ENCODE data around the gene LDLRAD3.

LDLRAD3 gene

GRCh38 chr11:35933320-35933871 lies 10.5 kb upstream of the LDLRAD3 start:
- Histone ChIP-seq H3K9me3 (no peaks in the 10 kb centered on the region), H3K27me3 (ENCODE audit: low read depth) (peaks cover 7% of the 10 kb centered on the region), H3K36me3 (replicated peaks) (no peaks in the 10 kb centered on the region), H3K4me1 (no peaks in the 10 kb centered on the region), H3K4me3 (no peak overlapping the region)
- no peak for DNase-seq (ENCODE audit: low spot score in 2 of 2)
- in situ Hi-C loops (cut with MboI; ENCODE audit: low sequenced_read_pairs), result no loop called here

GRCh38 chr11:35934271-35934670 lies 9.6 kb upstream of the LDLRAD3 start:
- H3K4me1 ChIP-seq, result no peaks in the 10 kb centered on the region
- no peak for DNase-seq (ENCODE audit: low spot score in 2 of 2)
- no peak overlapping the region for H3K4me3 ChIP-seq
- no peaks in the 10 kb centered on the region for H3K36me3 ChIP-seq (replicated peaks)
- H3K9me3 ChIP-seq, result no peaks in the 10 kb centered on the region
- H3K27me3 ChIP-seq (ENCODE audit: low read depth), result peaks cover 7% of the 10 kb centered on the region
- in situ Hi-C loops (cut with MboI; ENCODE audit: low sequenced_read_pairs), result no loop called here

GRCh38 chr11:35934981-35935380 lies 8.9 kb upstream of the LDLRAD3 start:
- Histone ChIP-seq H3K27me3 (ENCODE audit: low read depth) (peaks cover 7% of the 10 kb centered on the region), H3K4me1 (no peaks in the 10 kb centered on the region), H3K4me3 (no peak overlapping the region), H3K36me3 (replicated peaks) (no peaks in the 10 kb centered on the region), H3K9me3 (no peaks in the 10 kb centered on the region)
- no peak for DNase-seq (ENCODE audit: low spot score in 2 of 2)
- in situ Hi-C loops (cut with MboI; ENCODE audit: low sequenced_read_pairs), result no loop called here

GRCh38 chr11:35935390-35935789 lies 8.5 kb upstream of the LDLRAD3 start:
- no peaks in the 10 kb centered on the region for H3K4me1 ChIP-seq
- in situ Hi-C loops (cut with MboI; ENCODE audit: low sequenced_read_pairs), result no loop called here

GRCh38 chr11:35937111-35937510 lies 6.8 kb upstream of the LDLRAD3 start:
- Histone ChIP-seq H3K9me3 (no peaks in the 10 kb centered on the region), H3K4me3 (no peak overlapping the region), H3K36me3 (replicated peaks) (no peaks in the 10 kb centered on the region), H3K27me3 (ENCODE audit: low read depth) (peaks cover 7% of the 10 kb centered on the region), H3K4me1 (no peaks in the 10 kb centered on the region)
- no peak for DNase-seq (ENCODE audit: low spot score in 2 of 2)
- in situ Hi-C loops (cut with MboI; ENCODE audit: low sequenced_read_pairs), result no loop called here

More at GRCh38 chr11:35935390-35935789, 8.5 kb upstream of the LDLRAD3 start:
- Histone ChIP-seq H3K27me3 (ENCODE audit: low read depth) (peaks cover 7% of the 10 kb centered on the region), H3K36me3 (replicated peaks) (no peaks in the 10 kb centered on the region), H3K4me3 (no peak overlapping the region), H3K9me3 (no peaks in the 10 kb centered on the region)
- DNase-seq (ENCODE audit: low spot score in 2 of 2), result no peak

GRCh38 chr11:35937700-35938099 lies 6.2 kb upstream of the LDLRAD3 start:
- no peak for DNase-seq (ENCODE audit: low spot score in 2 of 2)
- no peak overlapping the region for H3K4me3 ChIP-seq
- in situ Hi-C loops (cut with MboI; ENCODE audit: low sequenced_read_pairs), result no loop called here
- H3K9me3 ChIP-seq, result no peaks in the 10 kb centered on the region
- H3K4me1 ChIP-seq, result no peaks in the 10 kb centered on the region
- peaks cover 4% of the 10 kb centered on the region for H3K27me3 ChIP-seq (ENCODE audit: low read depth)
- no peaks in the 10 kb centered on the region for H3K36me3 ChIP-seq (replicated peaks)

GRCh38 chr11:35938231-35938630 lies 5.6 kb upstream of the LDLRAD3 start:
- Histone ChIP-seq H3K4me3 (no peak overlapping the region), H3K27me3 (ENCODE audit: low read depth) (peaks cover 4% of the 10 kb centered on the region), H3K36me3 (replicated peaks) (no peaks in the 10 kb centered on the region), H3K4me1 (no peaks in the 10 kb centered on the region), H3K9me3 (no peaks in the 10 kb centered on the region)
- in situ Hi-C loops (cut with MboI; ENCODE audit: low sequenced_read_pairs), result no loop called here
- DNase-seq (ENCODE audit: low spot score in 2 of 2), result no peak

GRCh38 chr11:35943309-35943708 lies 553 bp upstream of the LDLRAD3 start:
- DNase-seq (ENCODE audit: low spot score in 2 of 2), result no peak
- H3K4me1 ChIP-seq, result peaks cover 4% of the 10 kb centered on the region; the same call in 1 of the 2 replicates
- in situ Hi-C loops (cut with MboI; ENCODE audit: low sequenced_read_pairs), result no loop called here
- H3K9me3 ChIP-seq, result no peaks in the 10 kb centered on the region
- peak overlapping the region; percentile 29 for H3K4me3 ChIP-seq
- H3K36me3 ChIP-seq (replicated peaks), result no peaks in the 10 kb centered on the region
- H3K27me3 ChIP-seq (ENCODE audit: low read depth), result no peaks in the 10 kb centered on the region

- Histone ChIP-seq H3K4me3 (peak overlapping the region; percentile 47), H3K36me3 (replicated peaks) (no peaks in the 10 kb centered on the region), H3K4me1 (peaks cover 4% of the 10 kb centered on the region; the same call in 1 of the 2 replicates), H3K27me3 (ENCODE audit: low read depth) (no peaks in the 10 kb centered on the region), H3K9me3 (no peaks in the 10 kb centered on the region)
- in situ Hi-C loops (cut with MboI; ENCODE audit: low sequenced_read_pairs), result no loop called here
- peak in 1 of 2 experiments; percentile 10 for DNase-seq (ENCODE audit: low spot score in 2 of 2)
Measured at GRCh38 chr11:35944503-35945136, 758 bp downstream of the LDLRAD3 start.

- no peaks in the 10 kb centered on the region for H3K27me3 ChIP-seq (ENCODE audit: low read depth)
- H3K4me3 ChIP-seq, result peak overlapping the region; percentile 47; the same call in 1 of the 2 replicates
- H3K4me1 ChIP-seq, result peaks cover 4% of the 10 kb centered on the region; the same call in 1 of the 2 replicates
- in situ Hi-C loops (cut with MboI; ENCODE audit: low sequenced_read_pairs), result no loop called here
- DNase-seq (ENCODE audit: low spot score in 2 of 2), result no peak
- no peaks in the 10 kb centered on the region for H3K36me3 ChIP-seq (replicated peaks)
- H3K9me3 ChIP-seq, result no peaks in the 10 kb centered on the region
Measured at GRCh38 chr11:35945137-35945518, 1.3 kb downstream of the LDLRAD3 start.

- H3K9me3 ChIP-seq, result no peaks in the 10 kb centered on the region
- no peaks in the 10 kb centered on the region; the same call in 1 of the 2 replicates for H3K36me3 ChIP-seq (replicated peaks)
- no peaks in the 10 kb centered on the region for H3K27me3 ChIP-seq (ENCODE audit: low read depth)
- H3K4me1 ChIP-seq, result peaks cover 4% of the 10 kb centered on the region; the same call in 1 of the 2 replicates
- in situ Hi-C loops (cut with MboI; ENCODE audit: low sequenced_read_pairs), result no loop called here
- no peak overlapping the region for H3K4me3 ChIP-seq
- DNase-seq (ENCODE audit: low spot score in 2 of 2), result no peak
Measured at GRCh38 chr11:35946766-35947165, 2.9 kb downstream of the LDLRAD3 start.

- DNase-seq (ENCODE audit: low spot score in 2 of 2), result no peak
- H3K9me3 ChIP-seq, result no peaks in the 10 kb centered on the region
- no peaks in the 10 kb centered on the region; the same call in 1 of the 2 replicates for H3K36me3 ChIP-seq (replicated peaks)
- peaks cover 4% of the 10 kb centered on the region; the same call in 1 of the 2 replicates for H3K4me1 ChIP-seq
- in situ Hi-C loops (cut with MboI; ENCODE audit: low sequenced_read_pairs), result no loop called here
- no peaks in the 10 kb centered on the region for H3K27me3 ChIP-seq (ENCODE audit: low read depth)
- no peak overlapping the region for H3K4me3 ChIP-seq
Measured at GRCh38 chr11:35947437-35947836, 3.6 kb downstream of the LDLRAD3 start.

GRCh38 chr11:35949242-35949641 lies 5.4 kb downstream of the LDLRAD3 start:
- no peaks in the 10 kb centered on the region for H3K4me1 ChIP-seq
- H3K4me3 ChIP-seq, result no peak overlapping the region
- H3K9me3 ChIP-seq, result no peaks in the 10 kb centered on the region
- no peak for DNase-seq (ENCODE audit: low spot score in 2 of 2)
- in situ Hi-C loops (cut with MboI; ENCODE audit: low sequenced_read_pairs), result no loop called here
- no peaks in the 10 kb centered on the region; the same call in 1 of the 2 replicates for H3K36me3 ChIP-seq (replicated peaks)
- no peaks in the 10 kb centered on the region for H3K27me3 ChIP-seq (ENCODE audit: low read depth)

- H3K4me1 ChIP-seq, result no peaks in the 10 kb centered on the region
- no peak for DNase-seq (ENCODE audit: low spot score in 2 of 2)
- H3K27me3 ChIP-seq (ENCODE audit: low read depth), result no peaks in the 10 kb centered on the region
- in situ Hi-C loops (cut with MboI; ENCODE audit: low sequenced_read_pairs), result no loop called here
- no peak overlapping the region for H3K4me3 ChIP-seq
- H3K9me3 ChIP-seq, result no peaks in the 10 kb centered on the region
- H3K36me3 ChIP-seq (replicated peaks), result no peaks in the 10 kb centered on the region; the same call in 1 of the 2 replicates
Measured at GRCh38 chr11:35950082-35950481, 6.2 kb downstream of the LDLRAD3 start.
